C4-2B (cell line): ENCODE measurements around the gene PRKCH.

Experiments used
- H3K27ac ChIP-seq: fragments of 450-650 bp; 2 replicates; pipeline ENCODE4 v1.5.1; 2017
- CTCF ChIP-seq: fragments of 450-650 bp; conservative IDR thresholded peaks from 2 replicates; pipeline ENCODE4 v1.5.1; 2017; ENCODE audit warnings: mild to moderate bottlenecking
- ZFX ChIP-seq: fragments of 450-650 bp; IDR thresholded peaks from 2 replicates; pipeline ENCODE4 v1.6.1; 2017

Gene PRKCH

DNA sequence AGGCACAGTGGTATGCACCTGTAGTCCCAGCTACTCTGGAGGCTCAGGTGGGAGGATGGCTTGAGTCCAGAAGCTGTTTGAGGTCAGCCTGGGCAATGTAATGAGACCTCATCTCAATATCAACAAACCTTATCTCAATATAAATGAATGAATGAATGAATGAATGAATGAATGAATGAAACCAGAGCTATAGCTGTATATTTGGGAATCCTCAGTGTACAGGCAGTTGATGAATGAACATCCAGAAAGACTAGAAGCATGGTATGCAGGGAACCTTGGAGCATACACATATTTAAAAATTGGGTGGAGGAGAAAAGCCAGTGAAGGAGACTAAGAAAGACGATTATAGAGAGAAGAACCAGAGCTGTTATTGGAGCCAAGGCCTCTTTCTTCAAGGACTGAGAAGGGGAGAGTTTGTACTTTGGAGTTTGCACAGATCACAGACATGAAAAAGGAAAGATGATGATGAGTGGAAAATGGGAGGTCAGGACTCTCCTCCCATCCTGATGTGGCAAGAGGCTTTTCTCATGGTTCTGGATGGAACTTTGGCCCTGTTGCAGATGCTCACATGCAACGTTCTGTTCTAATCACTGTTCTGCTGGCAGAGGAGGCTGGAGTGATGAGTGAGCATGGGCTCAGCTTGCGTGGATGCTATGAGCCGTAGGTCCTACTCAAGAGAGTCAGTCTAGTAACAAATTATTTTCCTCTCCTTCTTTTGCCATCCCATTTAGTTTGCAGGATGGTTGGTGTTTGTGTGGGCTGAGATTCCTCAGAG, 114.4 kb downstream of the PRKCH start:
- TF ChIP-seq ZFX (no peak), CTCF (no peak)
- H3K27ac ChIP-seq: peak overlapping the region; percentile 31; the same call in 1 of the 2 replicates

DNA sequence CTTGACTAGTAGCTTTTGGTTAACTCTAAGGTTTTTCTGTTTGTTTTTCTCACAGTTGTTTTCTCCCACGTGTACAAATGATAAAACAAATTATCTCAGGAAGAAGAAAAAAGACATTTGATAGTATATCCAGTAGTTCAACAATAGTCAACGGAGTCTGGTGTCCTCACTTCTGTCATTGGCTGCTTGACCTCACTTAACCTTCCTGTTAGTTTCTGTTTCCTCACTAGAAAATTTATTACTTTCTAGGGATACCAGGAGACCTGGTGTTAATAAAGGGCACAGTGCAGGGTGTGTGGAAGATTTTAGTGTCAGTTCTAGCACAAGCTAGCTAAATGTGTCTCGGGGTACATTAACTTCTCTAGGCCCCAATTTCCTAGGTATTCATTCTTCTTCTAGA, 116.0 kb downstream of the PRKCH start:
- no peak for TF ChIP-seq ZFX
- no peak for TF ChIP-seq CTCF
- H3K27ac ChIP-seq: peak overlapping the region; percentile 99; the same call in 1 of the 2 replicates

DNA sequence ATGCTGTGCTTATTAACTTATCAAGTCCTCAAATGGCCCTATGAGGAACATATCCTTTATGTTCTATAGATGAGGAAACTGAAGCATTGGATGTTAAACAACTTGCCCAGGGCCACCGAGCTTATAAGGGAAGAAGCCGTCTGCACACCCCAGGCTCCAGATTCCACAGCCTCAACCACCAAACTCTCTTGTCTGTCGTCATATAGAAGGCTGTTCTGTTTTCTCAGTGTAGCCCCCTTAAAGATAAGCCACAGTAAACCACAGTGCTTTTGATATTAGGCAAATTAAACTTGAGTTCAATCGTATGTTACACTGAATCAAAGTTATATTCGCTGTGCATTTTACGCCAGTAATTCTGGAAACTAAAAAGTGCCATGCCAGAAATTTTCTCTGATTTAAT, 116.7 kb downstream of the PRKCH start:
- TF ChIP-seq ZFX (no peak), CTCF (no peak)
- peak overlapping the region; percentile 99; the same call in 1 of the 2 replicates for H3K27ac ChIP-seq

- TF ChIP-seq ZFX: no peak
- no peak for TF ChIP-seq CTCF
- H3K27ac ChIP-seq: peak overlapping the region; percentile 99
Measured at GRCh38 chr14:61438497-61438859, 117.1 kb downstream of the PRKCH start.

- TF ChIP-seq CTCF (no peak), ZFX (no peak)
- H3K27ac ChIP-seq: peak overlapping the region; percentile 99
Measured at GRCh38 chr14:61438860-61439765, 117.7 kb downstream of the PRKCH start.

- peak overlapping the region; percentile 99 for H3K27ac ChIP-seq
- TF ChIP-seq CTCF: no peak
- TF ChIP-seq ZFX: no peak
Measured at GRCh38 chr14:61439779-61440418, 118.5 kb downstream of the PRKCH start.

- no peak overlapping the region for H3K27ac ChIP-seq
- TF ChIP-seq ZFX (no peak), CTCF (no peak)
Measured at GRCh38 chr14:61443481-61443880, 122.1 kb downstream of the PRKCH start.
